K562 (cell line): ENCODE measurements around the gene KCNK1. TPM values are rescaled to one million over a fixed set of nuclear protein-coding genes. Genes with fewer than 3 reads are reported as not detected.
A peak's percentile ranks its signal among the peaks of the same experiment; 100 is the strongest.

Source experiments
- ATAC-seq: fragments of 200-7000 bp; cut with Tn5 transposase; 3 replicates; pipeline ENCODE4 v1.9.1; 2020; ENCODE audit warnings: moderate library complexity
- BruUV-seq: library from RNA; stranded (reverse); fragments of 400-500 nt; replicated peaks from 2 replicates; lab custom pipeline; 2021; lab: Mats Ljungman, UMichigan
- CTCF ChIA-PET: fragments of 300-600 bp; formaldehyde crosslinking; extraction: SDS; loops from one replicate; lab custom pipeline; 2021; ENCODE audit warnings: low intra/inter-chr PET ratio; lab: Yijun Ruan, JAX
- POLR2A ChIA-PET: fragments of 300-600, 350-650 bp; sonication (Branson Sonifier 250); formaldehyde crosslinking; extraction: SDS; loops from one replicate; lab custom pipeline; 2021; ENCODE audit warnings: antibody characterized with exemption, inconsistent platforms; lab: Yijun Ruan, JAX
- DNase-seq, 4 experiments: peaks; one replicate each; pipeline versions ENCODE4 v3.0.0 to v3.0.0-alpha.2; 2011 to 2018; ENCODE audit warnings: low spot score in 3 of 4, mixed read lengths in 3 of 4; ENCODE audit errors: extremely low read depth in 1 of 4
- FAIRE-seq: peaks from 2 replicates; lab custom pipeline; 2011; peaks lifted over from hg19 to GRCh38; lab: Jason Lieb, UNC
- H2AFZ ChIP-seq: 2 replicates; pipeline ENCODE4 v1.6.0; 2011; ENCODE audit warnings: low read depth, low read length, control low read depth, inconsistent platforms
- H3K27ac ChIP-seq: fragments of 200-600 bp; 3 replicates; pipeline ENCODE4 v1.8.0; 2011; ENCODE audit warnings: low read depth, mild to moderate bottlenecking, control low read depth, inconsistent platforms, low read length, moderate library complexity, mixed read lengths; ENCODE audit errors: extremely low read depth
- H3K27me3 ChIP-seq, 2 experiments: fragments of 300-600 bp in 1 of 2; 2 replicates in 1 of 2; 3 replicates in 1 of 2; pipeline versions ENCODE4 v1.6.0 to v1.8.0; 2011; ENCODE audit warnings: inconsistent platforms in 2 of 2, low read length in 2 of 2, mild to moderate bottlenecking in 1 of 2, mixed read lengths in 1 of 2, moderate library complexity in 1 of 2; ENCODE audit not compliant: control insufficient read depth in 2 of 2, insufficient read depth in 2 of 2
- H3K36me3 ChIP-seq: fragments of 300-600 bp; 3 replicates; pipeline ENCODE4 v1.8.0; 2011; ENCODE audit warnings: mild to moderate bottlenecking, low read length, inconsistent platforms; ENCODE audit not compliant: control insufficient read depth, insufficient read depth
- H3K4me1 ChIP-seq, 2 experiments: fragments of 200-600 bp in 1 of 2; replicated peaks in 1 of 2; 2 replicates in 1 of 2; 3 replicates in 1 of 2; pipeline versions ENCODE4 v1.5.1 to v1.8.0; 2011; ENCODE audit warnings: inconsistent platforms in 2 of 2, low read length in 2 of 2, mild to moderate bottlenecking in 1 of 2, mixed read lengths in 1 of 2, moderate library complexity in 1 of 2; ENCODE audit not compliant: control insufficient read depth in 2 of 2, insufficient read depth in 2 of 2
- H3K4me2 ChIP-seq: 2 replicates; pipeline ENCODE4 v1.6.1; 2011; ENCODE audit warnings: low read length, control low read depth, inconsistent platforms, mixed read lengths; ENCODE audit not compliant: insufficient read depth
- H3K4me3 ChIP-seq: fragments of 200-600 bp; sonication (generic), shearing (Covaris generic); 2 replicates; pipeline ENCODE4 v1.5.1; 2016; ENCODE audit warnings: control low read depth, inconsistent platforms
- H3K79me2 ChIP-seq: fragments of 200-600 bp; 3 replicates; pipeline ENCODE4 v1.8.0; 2011; ENCODE audit warnings: low read length, inconsistent platforms; ENCODE audit not compliant: control insufficient read depth, insufficient read depth
- H3K9ac ChIP-seq, 2 experiments: 2 replicates each; pipeline versions ENCODE4 v1.6.0 to v1.6.1; 2011; ENCODE audit warnings: low read depth in 2 of 2, low read length in 2 of 2, control low read depth in 1 of 2, inconsistent platforms in 1 of 2, mild to moderate bottlenecking in 1 of 2, mixed read lengths in 1 of 2; ENCODE audit not compliant: insufficient read depth in 1 of 2
- H3K9me1 ChIP-seq: one replicate; pipeline ENCODE4 v1.6.0; 2011; ENCODE audit warnings: inconsistent platforms, mild to moderate bottlenecking, low read length, moderate library complexity; ENCODE audit not compliant: control insufficient read depth, insufficient read depth
- H3K9me3 ChIP-seq: replicated peaks from 2 replicates; pipeline ENCODE4 v1.5.1; 2011; ENCODE audit warnings: low read depth, low read length, inconsistent platforms; ENCODE audit not compliant: control insufficient read depth, insufficient read depth
- H4K20me1 ChIP-seq: replicated peaks from 2 replicates; pipeline ENCODE4 v1.6.1; 2011; ENCODE audit warnings: low read length, inconsistent platforms, mixed read lengths; ENCODE audit not compliant: control insufficient read depth, insufficient read depth
- ARNT ChIP-seq, 2 experiments: fragments of 450-650 bp; IDR thresholded peaks; 2 replicates each; pipeline ENCODE4 v1.6.1; 2016; ENCODE audit warnings: mild to moderate bottlenecking in 1 of 2
- ERF ChIP-seq: fragments of 450-650 bp; formaldehyde crosslinking; IDR thresholded peaks from 2 replicates; pipeline ENCODE4 v1.4.0; 2020; ENCODE audit warnings: mild to moderate bottlenecking, mixed read lengths
- GABPB2 ChIP-seq: fragments of 250-450 bp; sonication (Bioruptor Pico); conservative IDR thresholded peaks from 2 replicates; pipeline ENCODE4 v1.5.1; 2021; ENCODE audit warnings: mild to moderate bottlenecking
- NR4A1 ChIP-seq, 2 experiments: fragments of 250-450 bp in 1 of 2; fragments of 450-650 bp in 1 of 2; sonication (Bioruptor Pico) in 1 of 2; IDR thresholded peaks; 2 replicates each; pipeline versions ENCODE4 v1.4.0 to v1.6.1; 2016 to 2020; ENCODE audit warnings: mild to moderate bottlenecking in 2 of 2, missing compliant biosample characterization in 1 of 2, missing genetic modification characterization in 1 of 2, moderate library complexity in 1 of 2
- POLR2H ChIP-seq: IDR thresholded peaks from 2 replicates; pipeline ENCODE4 v1.6.1; 2016; ENCODE audit warnings: missing genetic modification characterization, low read depth, mild to moderate bottlenecking, control low read depth, missing compliant biosample characterization, moderate library complexity
- TOE1 ChIP-seq, 2 experiments: fragments of 450-650 bp in 1 of 2; sonication (generic) in 1 of 2; formaldehyde crosslinking in 1 of 2; IDR thresholded peaks; 2 replicates each; pipeline versions ENCODE4 v1.7.1 to v1.8.0; 2016 to 2022; ENCODE audit warnings: borderline replicate concordance in 2 of 2, mild to moderate bottlenecking in 2 of 2, antibody characterized with exemption in 1 of 2, inconsistent platforms in 1 of 2, low read depth in 1 of 2, missing genetic modification reagents in 1 of 2, moderate library complexity in 1 of 2
- ZNF146 ChIP-seq: IDR thresholded peaks from one replicate; pipeline ENCODE4 v1.6.1; 2018; ENCODE audit warnings: missing compliant biosample characterization; ENCODE audit not compliant: unreplicated experiment
- ZNF740 ChIP-seq, 3 experiments: fragments of 200-800 bp in 1 of 3; sonication (Bioruptor generic) in 1 of 3; sonication (generic) in 1 of 3; formaldehyde crosslinking in 1 of 3; IDR thresholded peaks; 2 replicates each; pipeline versions ENCODE4 v1.6.1 to v1.8.0; 2016 to 2022; ENCODE audit warnings: mild to moderate bottlenecking in 2 of 3, missing compliant biosample characterization in 2 of 3, missing genetic modification characterization in 2 of 3, missing genetic modification reagents in 1 of 3
- WGBS: fragments of 100-300 bp; shearing (Covaris generic); methylation state at CpG from one replicate; pipeline ENCODE4 v1.1.6; 2016; ENCODE audit warnings: low coverage, mixed read lengths; ENCODE audit not compliant: insufficient coverage; ENCODE audit errors: missing lambda C conversion rate; 5-methylcytosine and 5-hydroxymethylcytosine counted together
- in situ Hi-C: fragments of 300-500 bp; cut with MboI; formaldehyde crosslinking; loops from 4 replicates; pipeline ENCODE4 v1.15.0; 2018; ENCODE audit warnings: inconsistent platforms, mixed read lengths
- intact Hi-C: fragments of 100-400 bp; cut with micrococcal nuclease; formaldehyde crosslinking; loops from 2 replicates; pipeline ENCODE4 v1.14.2; 2022
- polyA plus RNA-seq, 8 experiments: library from polyadenylated mRNA; depleted of rRNA in 4 of 8; stranded (reverse) in 5 of 8; unstranded in 3 of 8; fragments of >200 nt; fragmentation: Nextera tagmentation in 2 of 8; fragmentation: Illumina TruSeq in 1 of 8; extraction: Ambion mirVana in 2 of 8; extraction: Trizol in 1 of 8; gene quantifications; 2 replicates each; pipeline versions ENCODE4 v1.2.1 to v1.2.3, GENCODE V29; 2011 to 2014; ENCODE audit warnings: inconsistent platforms in 1 of 8, missing spikeins in 1 of 8
- total RNA-seq, 7 experiments: library from RNA; depleted of rRNA in 6 of 7; stranded (reverse); fragments of >200 nt in 6 of 7; fragmentation: Illumina TruSeq in 2 of 7; extraction: Trizol in 2 of 7; gene quantifications; 2 replicates each; pipeline versions ENCODE4 v1.2.1 to v1.2.3, GENCODE V29; 2011 to 2021; ENCODE audit warnings: low replicate concordance in 1 of 7
- TF ChIP-seq, protein P1 (sequence below): fragments of 250-450 bp; sonication (Bioruptor Pico); IDR thresholded peaks from 2 replicates; pipeline ENCODE4 v1.5.0; 2021

The KCNK1 gene
- total and polyA plus RNA-seq, 9 of the 15 experiments (the other 6 are each of a cell fraction or from before 2014, with no cell fraction given): 3.1 to 22.7 (median 6.0) TPM

- Histone ChIP-seq H2AFZ (no peak overlapping the region), H3K9me1 (no peaks in the 10 kb centered on the region), H3K27me3 (no peaks in the 10 kb centered on the region), H3K27ac (no peak overlapping the region), H3K9ac (no peak overlapping the region), H3K9me3 (no peaks in the 10 kb centered on the region; the same call in 1 of the 2 replicates), H3K4me3 (no peak overlapping the region), H4K20me1 (no peaks in the 10 kb centered on the region), H3K4me1 (0 out of 5 replicates have a peak, but pooled peaks cover 0 to 4% of the 10 kb centered on the region in 2 experiments), H3K4me2 (no peak overlapping the region), H3K36me3 (no peaks in the 10 kb centered on the region), H3K79me2 (no peaks in the 10 kb centered on the region)
- WGBS: 47% methylated on average over 4 of the region's 4 CpGs
- ChIA-PET POLR2A (no interaction called here), CTCF (no interaction called here)
- BruUV-seq: no TSS peak
- TF ChIP-seq ARNT (IDR thresholded peaks at IDR 0.05) (no peak), NR4A1 (CRISPR knock-in tag; IDR thresholded peaks at IDR 0.05) (no peak), NR4A1 (tag; IDR thresholded peaks at IDR 0.05) (no peak), GABPB2 (CRISPR knock-in tag) (no peak), POLR2H (tag) (no peak), TOE1 (IDR thresholded peaks at IDR 0.05; ENCODE audit: borderline replicate concordance) (no peak), TOE1 (CRISPR knock-in tag; IDR thresholded peaks at IDR 0.05; ENCODE audit: borderline replicate concordance, low read depth) (no peak), ZNF740 (CRISPR knock-in tag; IDR thresholded peaks at IDR 0.05) (no peak), ZNF740 (tag; IDR thresholded peaks at IDR 0.05) (no peak), ZNF146 (no peak), ERF (CRISPR knock-in tag) (no peak)
- TF ChIP-seq, protein P1, sequence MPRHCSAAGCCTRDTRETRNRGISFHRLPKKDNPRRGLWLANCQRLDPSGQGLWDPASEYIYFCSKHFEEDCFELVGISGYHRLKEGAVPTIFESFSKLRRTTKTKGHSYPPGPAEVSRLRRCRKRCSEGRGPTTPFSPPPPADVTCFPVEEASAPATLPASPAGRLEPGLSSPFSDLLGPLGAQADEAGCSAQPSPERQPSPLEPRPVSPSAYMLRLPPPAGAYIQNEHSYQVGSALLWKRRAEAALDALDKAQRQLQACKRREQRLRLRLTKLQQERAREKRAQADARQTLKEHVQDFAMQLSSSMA (CRISPR knock-in tag): no peak
- FAIRE-seq (no peak), DNase-seq (no peak), ATAC-seq (peak; percentile 38; the same call in 2 of the 3 replicates)
- intact Hi-C loops: no loop called here
- in situ Hi-C loops: no loop called here
These were observed 105.9 kb downstream of the KCNK1 start for GRCh38 chr1:233719655-233720341.
